IMR-90 (cell line): ENCODE measurements around the gene WDR5. TPM values are rescaled to one million over a fixed set of nuclear protein-coding genes. Genes with fewer than 3 reads are reported as not detected.

Source experiments
- ATAC-seq: fragments of 200-7000 bp; cut with Tn5 transposase; 2 replicates; pipeline ENCODE4 v1.9.1; 2020; ENCODE audit warnings: low read depth, mild to moderate bottlenecking, moderate library complexity
- BruUV-seq: library from RNA; stranded (reverse); fragments of 400-500 nt; replicated peaks from 2 replicates; lab custom pipeline; 2021; lab: Mats Ljungman, UMichigan
- CTCF ChIA-PET: fragments of 300-600 bp; formaldehyde crosslinking; extraction: SDS; loops from one replicate; lab custom pipeline; 2021; ENCODE audit warnings: antibody characterized with exemption; lab: Yijun Ruan, JAX
- POLR2A ChIA-PET: fragments of 300-600 bp; sonication (Branson Sonifier 250); formaldehyde crosslinking; loops from one replicate; lab custom pipeline; 2022; ENCODE audit warnings: antibody characterized with exemption; ENCODE audit not compliant: unreplicated experiment; lab: Charles Lee
- DNase-seq: peaks from one replicate; pipeline ENCODE4 v3.0.0; 2013
- H2AFZ ChIP-seq: replicated peaks from 2 replicates; pipeline ENCODE3; 2013; ENCODE audit warnings: low read length, mild to moderate bottlenecking; ENCODE audit not compliant: poor library complexity
- H2AK5ac ChIP-seq: 2 replicates; pipeline ENCODE4 v1.6.1; 2013; ENCODE audit warnings: low read depth, low read length, inconsistent platforms
- H2AK9ac ChIP-seq: replicated peaks from 2 replicates; pipeline ENCODE3; 2013; ENCODE audit warnings: mild to moderate bottlenecking, low read depth, low read length, moderate library complexity; ENCODE audit not compliant: poor library complexity
- H2BK120ac ChIP-seq: 2 replicates; pipeline ENCODE4 v1.6.1; 2013; ENCODE audit warnings: low read depth, low read length, inconsistent platforms
- H2BK15ac ChIP-seq: 3 replicates; pipeline ENCODE4 v1.6.1; 2013; ENCODE audit warnings: low read depth, low read length, inconsistent platforms
- H2BK20ac ChIP-seq: 2 replicates; pipeline ENCODE4 v1.6.1; 2013; ENCODE audit warnings: low read depth, mild to moderate bottlenecking, inconsistent platforms, low read length, moderate library complexity
- H2BK5ac ChIP-seq: 2 replicates; pipeline ENCODE4 v1.6.1; 2013; ENCODE audit warnings: mild to moderate bottlenecking, low read depth, low read length, inconsistent platforms; ENCODE audit not compliant: poor library complexity, severe bottlenecking
- H3K14ac ChIP-seq: replicated peaks from 2 replicates; pipeline ENCODE4 v1.6.1; 2013; ENCODE audit warnings: low read depth, low read length, inconsistent platforms
- H3K18ac ChIP-seq: 2 replicates; pipeline ENCODE4 v1.6.1; 2013; ENCODE audit warnings: low read depth, low read length, control low read depth
- H3K23ac ChIP-seq: 2 replicates; pipeline ENCODE4 v1.6.1; 2013; ENCODE audit warnings: low read depth, low read length, inconsistent platforms
- H3K27ac ChIP-seq: 2 replicates; pipeline ENCODE4 v1.5.1; 2013; ENCODE audit warnings: mild to moderate bottlenecking, control low read depth, low read length; ENCODE audit not compliant: insufficient read depth
- H3K27me3 ChIP-seq: 2 replicates; pipeline ENCODE4 v1.6.1; 2013; ENCODE audit warnings: low read length; ENCODE audit not compliant: control insufficient read depth, insufficient read depth
- H3K36me3 ChIP-seq: 2 replicates; pipeline ENCODE4 v1.6.1; 2013; ENCODE audit warnings: low read length, mixed read lengths; ENCODE audit not compliant: control insufficient read depth, insufficient read depth
- H3K4ac ChIP-seq: 2 replicates; pipeline ENCODE4 v1.6.1; 2013; ENCODE audit warnings: low read depth, low read length, inconsistent platforms
- H3K4me1 ChIP-seq: 2 replicates; pipeline ENCODE4 v1.6.1; 2013; ENCODE audit warnings: low read length, mixed read lengths; ENCODE audit not compliant: control insufficient read depth, insufficient read depth
- H3K4me2 ChIP-seq: 2 replicates; pipeline ENCODE4 v1.6.1; 2013; ENCODE audit warnings: low read depth, mild to moderate bottlenecking, control low read depth, low read length, moderate library complexity
- H3K4me3 ChIP-seq: 2 replicates; pipeline ENCODE4 v1.5.1; 2013; ENCODE audit warnings: low read depth, mild to moderate bottlenecking, control low read depth, low read length, moderate library complexity; ENCODE audit not compliant: insufficient read depth
- H3K56ac ChIP-seq: 2 replicates; pipeline ENCODE4 v1.6.1; 2013; ENCODE audit warnings: low read length, inconsistent platforms; ENCODE audit not compliant: insufficient read depth; ENCODE audit errors: extremely low read depth
- H3K79me1 ChIP-seq, 2 experiments: 2 replicates each; pipeline ENCODE4 v1.6.1; 2013; ENCODE audit warnings: low read length in 2 of 2, inconsistent platforms in 1 of 2, low read depth in 1 of 2
- H3K9ac ChIP-seq: 2 replicates; pipeline ENCODE4 v1.6.1; 2013; ENCODE audit warnings: low read depth, low read length, control low read depth
- H3K9me1 ChIP-seq: 2 replicates; pipeline ENCODE4 v1.6.1; 2013; ENCODE audit warnings: low read length, inconsistent platforms; ENCODE audit not compliant: insufficient read depth
- H3K9me3 ChIP-seq: 2 replicates; pipeline ENCODE4 v1.6.1; 2013; ENCODE audit warnings: low read length; ENCODE audit not compliant: control insufficient read depth, insufficient read depth
- H4K20me1 ChIP-seq: 2 replicates; pipeline ENCODE4 v1.6.1; 2013; ENCODE audit warnings: low read length, inconsistent platforms; ENCODE audit not compliant: insufficient read depth
- H4K5ac ChIP-seq: 2 replicates; pipeline ENCODE4 v1.6.1; 2013; ENCODE audit warnings: mild to moderate bottlenecking, low read depth, low read length, control low read depth
- H4K8ac ChIP-seq, 2 experiments: 2 replicates each; pipeline ENCODE4 v1.6.1; 2013; ENCODE audit warnings: low read depth in 2 of 2, low read length in 2 of 2, control low read depth in 1 of 2, inconsistent platforms in 1 of 2
- H4K91ac ChIP-seq: 2 replicates; pipeline ENCODE4 v1.6.1; 2013; ENCODE audit warnings: low read depth, low read length, inconsistent platforms; ENCODE audit not compliant: insufficient read depth
- CHD1 ChIP-seq: IDR thresholded peaks from 2 replicates; pipeline ENCODE4 v1.6.1; 2012; ENCODE audit warnings: low read depth, low read length, improper control_type of control experiment
- RFX5 ChIP-seq: IDR thresholded peaks from 2 replicates; pipeline ENCODE4 v1.8.0; 2012; ENCODE audit warnings: low read depth, mild to moderate bottlenecking, low read length, moderate library complexity
- WGBS, 2 experiments: methylation state at CpG; one replicate each; pipeline versions ENCODE4 v1.1.5 to v1.1.7; 2013; ENCODE audit warnings: missing lambda C conversion rate in 2 of 2; ENCODE audit not compliant: insufficient read length in 1 of 2; ENCODE audit errors: extremely low coverage in 2 of 2; 5-methylcytosine and 5-hydroxymethylcytosine counted together
- dilution Hi-C: fragments of 300-500 bp; cut with HindIII; formaldehyde crosslinking; loops from one replicate; pipeline ENCODE4 v1.14.3; 2018; ENCODE audit warnings: low sequenced_read_pairs; ENCODE audit not compliant: unreplicated experiment
- in situ Hi-C: fragments of 300-500 bp; cut with MboI; formaldehyde crosslinking; loops from 3 replicates; pipeline ENCODE4 v1.14.3; 2019; ENCODE audit warnings: low sequenced_read_pairs, inconsistent platforms, mixed read lengths
- intact Hi-C: fragments of 100-400 bp; cut with micrococcal nuclease; formaldehyde crosslinking; loops from 2 replicates; pipeline ENCODE4 v1.10.0; 2022
- polyA plus RNA-seq, 3 experiments: library from polyadenylated mRNA; depleted of rRNA; stranded (reverse); fragments of >200 nt; gene quantifications; 2 replicates each; pipeline ENCODE4 v1.2.3, GENCODE V29; 2012; ENCODE audit warnings: low replicate concordance in 1 of 3
- total RNA-seq: library from RNA; depleted of rRNA; stranded (reverse); fragments of >200 nt; gene quantifications from 2 replicates; pipeline ENCODE4 v1.2.3, GENCODE V29; 2012

WDR5 gene
- total and polyA plus RNA-seq, 2 of the 4 experiments (the other 2 are of a cell fraction): 18.3 to 26.6 TPM

DNA sequence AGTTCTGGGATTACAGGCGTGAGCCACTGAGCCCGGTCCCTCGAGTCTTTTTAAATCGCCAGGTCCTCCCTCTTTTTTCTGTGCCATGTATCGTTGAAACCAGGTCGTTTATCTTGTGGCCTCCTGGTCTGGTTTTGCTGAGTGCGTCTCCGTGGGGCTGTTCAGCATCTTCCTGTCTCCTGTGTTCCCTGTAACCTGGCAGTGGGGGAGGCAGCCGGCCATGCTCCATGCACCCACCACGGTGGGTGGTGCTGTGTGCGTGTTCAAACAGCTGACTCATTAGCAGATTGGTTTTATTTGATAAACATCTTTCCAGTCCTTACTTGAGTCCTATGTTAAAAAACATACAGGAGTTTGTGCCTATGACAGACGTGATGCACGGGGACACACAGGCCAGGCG is 25.8 kb downstream of the WDR5 start:
- Histone ChIP-seq H3K14ac (no peak overlapping the region), H3K9ac (no peak overlapping the region), H3K4me2 (no peak overlapping the region), H3K4me1 (peaks cover 3% of the 10 kb centered on the region), H3K9me3 (no peaks in the 10 kb centered on the region), H3K9me1 (peaks cover 13% of the 10 kb centered on the region; the same call in 1 of the 2 replicates), H3K27me3 (no peaks in the 10 kb centered on the region), H2AK5ac (no peak overlapping the region), H3K27ac (no peak overlapping the region), H4K5ac (no peak overlapping the region), H3K79me1 (peaks cover 0 to under 1% of the 10 kb centered on the region in 2 experiments; a peak in 2 of 4 replicates), H3K18ac (no peak overlapping the region), H4K20me1 (no peaks in the 10 kb centered on the region; the same call in 1 of the 2 replicates), H2BK15ac (no peak overlapping the region), H2BK120ac (no peak overlapping the region), H3K23ac (no peak overlapping the region), H2AFZ (no peak overlapping the region), H3K4ac (no peak overlapping the region), H2BK5ac (no peak overlapping the region), H4K91ac (no peak overlapping the region), H3K56ac (no peak overlapping the region), H2AK9ac (no peak overlapping the region), H3K36me3 (peaks cover 22% of the 10 kb centered on the region), H4K8ac (no peak overlapping the region), H2BK20ac (no peak overlapping the region), H3K4me3 (no peak overlapping the region)
- BruUV-seq: no TSS peak
- TF ChIP-seq CHD1 (no peak), RFX5 (no peak)
- DNase-seq (no peak), ATAC-seq (no peak)
- in situ Hi-C loops: loop anchor here (10.0 kb wide), 1 partner anchor 503 kb away; no protein-coding TSS in a partner anchor
- dilution Hi-C loops: no loop called here
- ChIA-PET CTCF (no interaction called here), POLR2A (no interaction called here)
- 89% methylated on average over 8 of the region's 14 CpGs; no CpG with 5 or more reads in 1 of the 2 experiments for WGBS, 2 experiments
- intact Hi-C loops: loop anchor here (10.0 kb wide), 1 partner anchor 483 kb away; the partner anchor contains the start of gene COL5A1
